GM18502 (cell line): ENCODE measurements around the gene LRRC1.

ENCODE experiments used
- ATAC-seq: cut with Tn5 transposase; IDR thresholded peaks from one replicate; pipeline ENCODE4 v1.9.1; 2021; ENCODE audit warnings: mild to moderate bottlenecking; ENCODE audit not compliant: unreplicated experiment, poor library complexity

Gene LRRC1

GRCh38 chr6:53840027-53840426 lies 45.2 kb downstream of the LRRC1 start:
- ATAC-seq = no peak

DNA sequence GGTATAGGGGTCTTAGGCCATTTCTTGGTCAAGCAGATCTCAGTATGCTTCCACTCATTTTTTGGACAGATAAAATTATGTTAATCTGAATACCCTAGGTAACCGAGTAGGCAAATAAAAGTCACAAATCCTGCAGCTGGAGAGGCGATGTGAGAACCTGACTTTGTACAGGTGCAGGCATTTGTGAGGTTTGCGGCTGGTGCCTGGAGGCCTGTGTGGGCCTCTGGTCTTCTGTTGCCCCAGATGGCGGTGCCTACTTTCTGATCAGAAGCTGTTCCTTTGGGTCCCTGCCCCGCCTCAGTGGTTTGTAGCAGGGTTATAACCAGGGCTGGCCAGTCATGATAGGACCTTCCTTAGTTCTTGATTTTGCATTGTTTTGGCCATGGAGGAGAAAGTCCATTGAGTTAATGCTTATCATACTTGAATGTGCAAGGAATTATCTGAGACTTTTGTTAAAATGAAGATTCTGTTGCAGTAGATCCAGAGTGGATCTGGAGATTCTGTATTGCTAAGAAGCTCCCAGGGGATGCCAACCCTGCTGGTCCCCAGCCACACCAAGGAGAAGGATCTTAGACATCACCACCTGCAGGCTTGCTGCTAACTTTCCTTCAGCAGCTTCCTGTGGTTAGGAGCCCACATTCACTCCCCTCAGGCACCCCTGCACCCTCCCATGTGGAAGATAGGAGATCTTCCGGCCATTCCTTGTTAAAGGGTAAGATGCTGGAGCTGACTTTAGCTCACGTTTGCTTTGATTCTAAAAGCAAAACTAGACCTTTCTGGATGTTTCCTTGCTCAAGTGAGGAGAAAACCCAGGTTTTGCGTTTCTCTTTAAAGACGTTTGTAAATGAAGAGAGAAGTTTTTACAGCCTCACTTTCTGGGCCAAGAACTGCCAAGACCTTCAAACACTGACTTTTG lies 50.7 kb downstream of the LRRC1 start:
- no peak for ATAC-seq

DNA sequence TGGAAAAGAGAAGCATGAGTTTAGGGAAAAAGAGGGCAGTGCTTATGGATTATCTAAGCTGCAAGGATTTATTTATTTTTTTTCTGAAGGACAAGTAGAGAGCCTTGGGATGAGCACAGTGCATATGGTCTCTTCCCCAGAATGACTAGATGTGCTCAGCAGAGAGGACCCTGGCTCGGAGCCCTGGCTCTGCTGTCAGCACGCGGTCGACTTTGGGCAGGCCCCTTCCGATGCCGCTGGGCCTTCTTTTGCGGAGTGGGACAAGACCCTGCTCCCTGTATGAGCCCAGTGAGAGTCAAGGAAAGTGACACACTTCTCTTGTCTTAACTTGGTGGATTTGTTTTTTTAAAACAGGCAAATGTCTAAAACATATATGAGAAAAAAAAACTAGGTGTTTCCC lies 51.4 kb downstream of the LRRC1 start:
- ATAC-seq = no peak

GRCh38 chr6:53847796-53848314 lies 53.0 kb downstream of the LRRC1 start:
- no peak for ATAC-seq

DNA sequence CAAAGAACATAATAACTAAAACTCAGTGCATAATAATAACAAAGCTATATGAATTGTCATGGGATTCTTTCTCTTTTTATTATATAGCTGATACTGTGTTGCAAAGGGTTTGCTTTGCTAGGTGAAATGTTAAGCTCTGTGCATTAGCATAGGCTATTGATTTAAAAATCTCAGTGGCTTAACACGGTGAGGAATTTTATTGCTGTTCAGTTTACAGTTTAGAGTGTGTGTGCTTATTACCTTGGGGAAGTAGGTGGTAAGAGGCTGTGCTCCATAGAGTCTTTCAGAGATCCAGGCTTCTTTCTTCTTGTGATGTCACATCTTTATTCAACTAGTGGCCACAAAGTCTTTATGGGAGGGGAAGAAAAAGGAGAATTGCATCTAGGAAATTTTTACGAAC lies 55.7 kb downstream of the LRRC1 start:
- no peak for ATAC-seq

- no peak for ATAC-seq
Measured at GRCh38 chr6:53851561-53851960, 56.8 kb downstream of the LRRC1 start.

DNA sequence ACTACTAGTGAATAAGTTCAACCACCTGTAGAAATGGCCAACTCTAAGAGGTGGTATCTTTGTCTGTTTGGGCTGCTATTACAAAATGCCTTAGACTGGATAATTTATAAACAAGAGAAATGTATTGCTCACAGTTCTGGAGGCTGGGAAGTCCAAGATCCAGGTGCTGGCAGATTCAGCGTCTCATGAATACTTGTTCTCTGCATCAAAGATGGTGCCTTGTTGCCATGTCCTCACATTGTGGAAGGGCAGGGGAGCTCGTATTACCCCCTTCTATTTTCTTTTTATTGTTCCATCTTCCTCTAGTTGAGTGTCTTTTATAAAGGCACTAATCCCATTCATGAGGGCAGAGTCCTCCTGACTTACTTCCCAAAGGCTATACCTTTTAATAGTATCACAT lies 58.0 kb downstream of the LRRC1 start:
- ATAC-seq = no peak

DNA sequence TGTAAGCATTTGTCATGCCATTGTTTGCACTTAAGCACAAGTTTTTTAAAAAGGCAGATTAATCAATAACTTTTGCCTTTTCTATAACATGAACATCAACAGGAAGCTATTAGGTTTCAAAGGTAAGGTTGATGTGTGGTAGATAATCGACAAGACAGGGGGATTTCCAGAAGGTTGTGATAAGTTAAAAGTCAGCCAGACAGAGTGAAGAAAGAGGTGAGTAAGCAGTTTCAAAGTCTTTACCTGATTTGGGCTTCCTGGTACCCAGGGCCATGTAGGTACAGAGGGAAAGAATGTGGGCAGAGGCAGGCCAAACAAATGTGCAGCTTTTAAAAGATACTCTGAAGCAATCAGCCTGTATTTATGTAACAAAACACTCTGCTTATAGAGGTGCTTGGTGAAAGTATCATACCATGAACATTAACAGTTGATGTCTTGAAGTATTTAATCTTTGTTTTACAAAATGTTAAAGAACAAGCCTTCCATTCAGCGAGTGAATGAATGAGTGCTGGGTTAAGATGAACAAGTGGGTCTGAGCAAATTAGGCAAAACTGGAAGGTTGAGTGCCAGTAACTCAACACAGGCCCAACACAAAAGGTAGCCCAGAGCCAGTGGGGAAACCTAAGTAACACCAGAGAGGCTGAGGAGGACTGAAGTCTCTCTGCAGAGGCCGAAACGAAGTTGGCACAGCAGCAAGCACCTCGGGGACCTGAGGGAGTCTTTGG lies 60.2 kb downstream of the LRRC1 start:
- peak; percentile 89 for ATAC-seq

GRCh38 chr6:53855940-53856339 lies 61.1 kb downstream of the LRRC1 start:
- no peak for ATAC-seq

GRCh38 chr6:53857318-53858094 lies 62.7 kb downstream of the LRRC1 start:
- ATAC-seq = no peak

DNA sequence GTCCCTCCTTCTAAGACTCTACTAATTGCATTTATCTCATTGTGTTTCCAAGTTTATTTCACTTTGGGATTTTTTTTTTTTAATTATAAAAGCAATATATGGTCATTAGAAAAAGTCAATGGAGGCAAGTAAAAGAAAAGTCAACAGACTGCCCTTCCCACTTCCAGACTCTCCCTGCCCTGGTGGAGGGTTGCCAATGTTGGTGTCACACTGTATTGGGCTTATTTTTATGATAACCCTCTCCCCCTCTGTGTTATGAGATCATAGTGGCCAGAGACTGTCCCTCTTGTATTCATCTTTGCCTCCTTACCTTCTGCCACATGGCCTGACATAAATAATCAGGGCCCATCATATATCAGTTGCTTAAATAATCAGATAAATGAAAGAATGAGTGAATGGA lies 63.4 kb downstream of the LRRC1 start:
- no peak for ATAC-seq

DNA sequence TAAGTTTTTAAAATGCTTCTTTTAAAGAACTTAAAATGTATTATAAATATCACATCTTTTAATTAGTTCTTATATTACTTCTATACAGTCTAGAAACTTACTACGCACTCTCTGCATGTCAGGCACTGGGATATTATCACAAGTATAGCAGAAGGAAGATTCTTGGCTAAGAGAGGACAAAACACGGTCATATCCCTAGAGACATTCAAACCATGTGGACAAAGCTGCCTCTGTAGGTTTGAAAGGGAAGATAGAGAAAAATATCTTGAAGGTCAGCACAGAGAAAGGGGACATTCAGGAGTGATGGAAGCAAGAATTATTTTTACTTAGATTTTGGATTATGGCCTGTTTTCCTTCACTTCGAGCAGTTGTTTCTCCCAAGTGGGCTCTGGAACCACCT lies 64.1 kb downstream of the LRRC1 start:
- ATAC-seq = no peak

DNA sequence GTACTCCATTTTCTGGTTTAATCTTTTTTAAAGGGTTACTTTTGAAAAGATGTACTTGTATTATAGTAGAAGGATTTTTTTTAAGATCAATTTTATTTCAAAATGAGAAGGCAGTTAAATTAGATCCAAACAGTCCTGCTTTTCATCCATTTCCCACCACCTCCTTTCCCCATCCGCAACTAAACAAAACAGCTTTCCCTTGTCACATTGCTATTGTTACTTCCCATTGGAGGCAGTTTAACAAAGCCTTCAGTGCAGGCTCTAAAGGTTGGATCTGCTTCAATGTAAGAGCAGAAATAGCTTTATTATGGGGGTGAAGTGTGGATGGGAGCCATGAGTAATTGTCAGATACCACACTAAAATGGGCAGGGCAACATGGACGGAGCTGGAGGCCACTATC lies 65.7 kb downstream of the LRRC1 start:
- no peak for ATAC-seq

DNA sequence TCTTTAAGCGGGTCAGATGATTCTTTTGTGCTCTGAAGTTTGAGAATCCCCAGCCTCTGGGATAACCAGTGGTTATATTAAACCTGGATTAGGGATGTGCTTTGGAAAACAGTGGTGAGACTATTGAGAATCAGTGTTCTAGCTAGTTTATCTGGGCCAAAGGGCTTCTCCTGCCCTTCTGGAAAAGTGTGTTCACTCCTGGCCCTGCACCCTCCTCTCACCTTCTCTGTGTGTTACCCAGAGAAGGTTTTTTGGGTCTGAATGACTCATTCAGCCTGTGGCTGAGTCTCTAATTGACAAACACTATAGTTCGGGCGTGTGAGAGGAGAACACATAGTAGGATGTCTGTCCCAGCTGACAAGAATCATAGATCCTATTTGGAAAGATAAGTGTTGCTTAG lies 66.7 kb downstream of the LRRC1 start:
- no peak for ATAC-seq

DNA sequence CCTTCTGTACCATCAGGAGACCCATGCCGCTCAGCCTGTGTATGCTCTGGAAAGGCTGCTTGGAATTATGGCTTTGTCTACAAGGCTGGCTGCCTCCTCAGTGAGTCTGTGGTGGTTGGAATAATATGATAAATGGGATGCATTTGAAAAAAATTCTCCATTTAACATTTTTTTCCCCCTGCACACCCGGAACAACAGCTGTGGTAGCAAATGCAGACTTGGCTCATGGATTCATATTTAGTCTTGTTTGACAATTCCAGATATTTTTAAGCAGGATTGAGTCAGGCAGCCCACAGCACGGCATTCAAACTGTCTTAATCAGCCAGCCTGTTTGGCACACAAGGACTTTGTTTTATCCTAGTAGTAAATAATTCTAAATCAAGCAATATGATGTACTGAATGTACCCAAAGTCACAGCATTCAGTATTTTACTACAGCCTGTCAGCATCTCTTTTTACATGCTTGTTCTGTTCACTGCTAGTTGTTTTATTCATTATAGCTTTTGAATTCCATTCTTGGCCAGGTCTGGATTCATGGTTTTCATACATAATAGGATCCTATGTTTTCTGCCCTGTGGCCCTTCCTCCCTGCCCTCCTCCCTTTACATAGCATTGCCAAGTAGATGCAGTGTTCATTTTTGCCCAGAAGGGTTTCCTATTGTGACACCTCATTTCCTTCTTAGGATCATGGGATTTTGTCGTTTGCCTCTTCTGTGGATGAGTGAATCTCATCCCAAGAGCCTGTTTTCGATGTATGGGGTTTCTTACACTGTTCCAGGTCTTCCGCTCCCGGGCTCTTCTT lies 68.1 kb downstream of the LRRC1 start:
- no peak for ATAC-seq

DNA sequence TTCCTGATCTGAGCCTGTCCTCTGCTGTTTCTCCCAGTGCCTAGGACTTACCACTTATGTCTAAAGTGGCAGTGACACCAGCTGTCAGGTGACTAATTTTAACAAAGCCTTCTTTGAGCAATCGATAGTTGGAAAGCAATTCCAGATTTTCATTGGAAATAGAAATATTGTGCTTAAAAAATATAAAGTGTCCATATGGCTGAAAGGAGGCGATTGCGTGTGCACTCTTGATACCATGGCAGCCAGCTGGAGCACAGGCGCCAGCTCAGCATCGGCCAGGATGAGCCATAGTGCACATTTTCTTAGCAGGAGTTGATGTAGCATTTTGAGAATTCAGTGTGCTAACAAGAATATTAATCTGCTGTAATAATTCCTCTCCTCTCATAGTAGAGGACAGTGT lies 70.0 kb downstream of the LRRC1 start:
- ATAC-seq = no peak

DNA sequence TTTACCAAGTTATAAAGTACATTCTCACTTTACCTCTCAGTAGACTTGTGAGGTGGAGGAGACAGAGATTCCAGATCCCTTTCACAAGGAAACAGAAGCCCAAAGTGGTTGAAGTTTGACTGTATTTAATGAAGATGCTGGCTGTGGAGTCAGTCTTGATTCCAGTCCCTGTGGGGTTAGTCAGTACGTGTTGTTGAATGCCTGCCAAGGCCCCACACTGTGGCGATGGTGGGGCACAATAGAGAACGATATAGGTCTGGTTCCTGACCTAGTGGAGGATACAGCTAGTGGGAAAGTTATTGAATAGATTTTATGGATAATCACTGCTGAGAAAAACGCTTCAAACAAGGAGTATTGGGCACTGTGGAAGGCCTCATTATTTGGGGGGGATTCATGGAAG lies 71.4 kb downstream of the LRRC1 start:
- ATAC-seq = no peak

GRCh38 chr6:53868626-53869025 lies 73.8 kb downstream of the LRRC1 start:
- no peak for ATAC-seq

GRCh38 chr6:53869964-53870363 lies 75.2 kb downstream of the LRRC1 start:
- ATAC-seq = no peak

DNA sequence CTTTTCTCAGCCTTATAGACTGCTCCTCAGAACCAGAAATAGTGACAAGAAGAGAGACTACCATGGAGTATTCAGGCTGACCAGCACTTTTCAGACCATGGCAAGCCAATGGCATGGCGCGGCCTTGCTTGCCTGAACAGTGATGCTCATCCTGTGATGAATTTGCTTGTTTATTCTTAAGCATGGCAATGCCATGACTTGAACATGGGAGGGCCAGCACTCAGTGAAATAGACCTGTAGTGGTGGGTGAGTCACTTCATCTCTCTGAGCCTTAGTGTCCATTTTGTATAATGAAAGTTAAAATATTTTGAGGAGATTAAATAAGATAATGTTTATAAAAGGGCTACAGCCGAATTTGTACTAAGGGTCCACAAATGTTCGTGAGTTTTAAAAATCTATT lies 79.1 kb downstream of the LRRC1 start:
- ATAC-seq = no peak
